Calu3 (cell line): Measurements from ENCODE around the gene CASP1. TPM values are rescaled to one million over a fixed set of nuclear protein-coding genes. Genes with fewer than 3 reads are reported as not detected.

Experiments
- BruUV-seq: library from RNA; stranded (reverse); fragments of 400-500 nt; replicated peaks from 2 replicates; lab custom pipeline; 2021; lab: Mats Ljungman, UMichigan
- CTCF ChIA-PET: fragments of 300-600 bp; sonication (Branson Sonifier 250); formaldehyde crosslinking; loops from one replicate; lab custom pipeline; 2022; ENCODE audit warnings: antibody characterized with exemption; lab: Charles Lee
- DNase-seq: peaks from one replicate; pipeline ENCODE4 v3.0.0; 2022
- H3K27ac Mint-ChIP-seq: one replicate; pipeline ENCODE4 v1.8.0; 2022; ENCODE audit warnings: mixed read lengths; ENCODE audit not compliant: unreplicated experiment
- H3K27me3 Mint-ChIP-seq: one replicate; pipeline ENCODE4 v1.8.0; 2022; ENCODE audit warnings: mixed read lengths; ENCODE audit not compliant: unreplicated experiment
- H3K36me3 Mint-ChIP-seq: one replicate; pipeline ENCODE4 v1.8.0; 2022; ENCODE audit warnings: mild to moderate bottlenecking, moderate library complexity, mixed read lengths; ENCODE audit not compliant: insufficient read depth, unreplicated experiment
- H3K4me1 Mint-ChIP-seq: one replicate; pipeline ENCODE4 v1.8.0; 2022; ENCODE audit warnings: mild to moderate bottlenecking, low read depth, mixed read lengths; ENCODE audit not compliant: unreplicated experiment
- H3K4me3 Mint-ChIP-seq: one replicate; pipeline ENCODE4 v1.8.0; 2022; ENCODE audit warnings: mild to moderate bottlenecking, low read depth, moderate library complexity, mixed read lengths; ENCODE audit not compliant: unreplicated experiment
- H3K9me3 Mint-ChIP-seq: one replicate; pipeline ENCODE4 v1.8.0; 2022; ENCODE audit warnings: low read depth, mixed read lengths; ENCODE audit not compliant: unreplicated experiment
- intact Hi-C: fragments of 100-400 bp; cut with micrococcal nuclease; formaldehyde crosslinking; loops from one replicate; pipeline ENCODE4 v1.10.0; 2022; ENCODE audit not compliant: unreplicated experiment
- total RNA-seq: library from RNA; stranded (reverse); gene quantifications from 2 replicates; pipeline ENCODE4 v1.2.3, GENCODE V29; 2022
- TF ChIP-seq, protein P1 (sequence below): fragments of 200-600 bp; IDR thresholded peaks from one replicate; pipeline ENCODE4 v1.8.0; 2022; ENCODE audit warnings: antibody characterized with exemption; ENCODE audit not compliant: unreplicated experiment

Gene CASP1
- total RNA-seq, 1 experiment from 2014 or later: 10.1 TPM

DNA sequence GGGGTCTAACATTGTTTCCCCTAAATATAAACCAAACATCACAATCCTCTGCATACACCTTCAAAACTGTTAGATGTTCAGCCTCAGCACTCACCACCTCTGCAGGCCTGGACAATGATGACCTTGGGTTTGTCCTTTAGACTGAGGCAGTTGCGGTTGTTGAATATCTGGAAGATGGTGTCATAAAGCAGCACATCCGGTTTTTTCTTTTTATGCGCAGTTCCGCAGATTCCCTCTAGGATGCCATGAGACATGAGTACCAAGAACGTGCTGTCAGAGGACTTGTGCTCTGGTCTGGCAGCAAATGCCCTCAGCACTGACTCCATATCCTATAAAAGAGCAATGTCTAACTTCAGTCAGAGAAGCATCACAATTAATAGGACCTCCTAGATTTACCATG, 34.8 kb downstream of the CASP1 start:
- CTCF ChIA-PET: no interaction called here
- H3K36me3 Mint-ChIP-seq: peaks cover 5% of the 10 kb centered on the region
- intact Hi-C loops: no loop called here

DNA sequence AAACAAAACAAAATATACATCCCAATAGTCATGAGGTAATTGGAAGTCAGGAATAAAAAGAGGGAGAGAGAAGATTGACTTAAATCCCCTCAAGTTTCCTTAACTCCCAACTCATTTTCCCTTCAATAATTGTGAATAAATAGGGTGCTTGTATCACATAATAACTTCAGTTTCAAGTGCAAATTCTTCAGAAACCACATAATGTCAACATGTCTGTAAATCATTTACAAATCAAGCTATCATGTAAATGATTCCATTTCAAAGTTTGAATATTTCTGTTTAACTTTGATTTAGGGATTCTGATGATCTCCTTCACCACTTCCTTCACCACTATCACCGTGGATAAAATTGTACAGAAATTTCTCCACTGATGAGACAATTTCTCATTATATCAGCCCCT, 35.2 kb downstream of the CASP1 start:
- Mint-ChIP-seq H3K9me3 (peaks cover 4% of the 10 kb centered on the region), H3K27ac (no peak overlapping the region), H3K27me3 (no peaks in the 10 kb centered on the region), H3K4me1 (peaks cover 23% of the 10 kb centered on the region), H3K4me3 (no peak overlapping the region), H3K36me3 (peaks cover 5% of the 10 kb centered on the region)
- DNase-seq: no peak
- TF ChIP-seq, protein P1, sequence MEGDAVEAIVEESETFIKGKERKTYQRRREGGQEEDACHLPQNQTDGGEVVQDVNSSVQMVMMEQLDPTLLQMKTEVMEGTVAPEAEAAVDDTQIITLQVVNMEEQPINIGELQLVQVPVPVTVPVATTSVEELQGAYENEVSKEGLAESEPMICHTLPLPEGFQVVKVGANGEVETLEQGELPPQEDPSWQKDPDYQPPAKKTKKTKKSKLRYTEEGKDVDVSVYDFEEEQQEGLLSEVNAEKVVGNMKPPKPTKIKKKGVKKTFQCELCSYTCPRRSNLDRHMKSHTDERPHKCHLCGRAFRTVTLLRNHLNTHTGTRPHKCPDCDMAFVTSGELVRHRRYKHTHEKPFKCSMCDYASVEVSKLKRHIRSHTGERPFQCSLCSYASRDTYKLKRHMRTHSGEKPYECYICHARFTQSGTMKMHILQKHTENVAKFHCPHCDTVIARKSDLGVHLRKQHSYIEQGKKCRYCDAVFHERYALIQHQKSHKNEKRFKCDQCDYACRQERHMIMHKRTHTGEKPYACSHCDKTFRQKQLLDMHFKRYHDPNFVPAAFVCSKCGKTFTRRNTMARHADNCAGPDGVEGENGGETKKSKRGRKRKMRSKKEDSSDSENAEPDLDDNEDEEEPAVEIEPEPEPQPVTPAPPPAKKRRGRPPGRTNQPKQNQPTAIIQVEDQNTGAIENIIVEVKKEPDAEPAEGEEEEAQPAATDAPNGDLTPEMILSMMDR: no peak
- intact Hi-C loops: no loop called here
- BruUV-seq: no TSS peak
- CTCF ChIA-PET: no interaction called here

More for the DNA sequence above, 34.8 kb downstream of the CASP1 start:
- no TSS peak for BruUV-seq
- no peaks in the 10 kb centered on the region for H3K27me3 Mint-ChIP-seq
- H3K4me1 Mint-ChIP-seq: peaks cover 23% of the 10 kb centered on the region
- H3K4me3 Mint-ChIP-seq: no peak overlapping the region
- H3K27ac Mint-ChIP-seq: no peak overlapping the region
- TF ChIP-seq, protein P1: no peak
- DNase-seq: peak; percentile 23
- peaks cover 4% of the 10 kb centered on the region for H3K9me3 Mint-ChIP-seq

DNA sequence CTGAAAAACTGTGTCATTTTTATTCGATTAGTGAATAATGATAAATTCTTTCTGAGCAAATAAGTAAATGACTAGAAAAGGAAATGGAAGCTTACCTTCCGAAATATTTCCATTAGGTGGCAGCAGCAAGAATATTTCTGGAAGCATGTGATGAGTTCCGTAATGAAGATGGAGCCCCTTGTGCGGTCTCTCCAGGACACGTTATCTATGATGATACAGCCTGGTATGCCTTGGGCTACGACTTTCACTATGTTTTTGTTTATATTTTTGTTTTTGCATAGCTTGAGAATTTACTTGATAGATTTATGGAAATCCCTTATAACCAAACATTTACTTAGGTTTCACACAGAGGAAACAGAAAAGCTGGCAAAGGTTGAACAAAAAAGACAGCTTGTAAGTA, 37.7 kb downstream of the CASP1 start:
- H3K36me3 Mint-ChIP-seq: peaks cover 5% of the 10 kb centered on the region
- CTCF ChIA-PET: no interaction called here

DNA sequence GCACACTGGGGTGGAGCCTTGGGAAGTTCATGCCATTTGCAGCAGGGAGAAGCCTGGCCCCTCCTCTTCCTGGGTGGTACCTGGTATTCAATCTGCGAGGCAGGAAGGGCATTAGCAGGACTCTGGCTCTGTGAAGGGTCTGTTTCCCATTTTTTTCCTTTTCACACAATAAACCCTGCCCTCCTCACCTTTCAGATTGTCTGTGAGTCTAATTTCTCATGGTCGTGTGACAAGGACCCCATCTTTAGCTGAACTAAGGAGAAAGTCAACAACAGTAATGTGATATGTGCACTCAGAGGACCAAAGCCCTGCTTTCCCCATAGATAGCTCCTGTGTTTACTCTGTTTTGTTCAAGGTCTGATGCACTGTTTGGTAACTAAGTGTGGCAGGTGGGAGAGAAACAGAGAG, 39.9 kb downstream of the CASP1 start:
- Mint-ChIP-seq H3K36me3 (no peaks in the 10 kb centered on the region), H3K27ac (no peak overlapping the region), H3K27me3 (no peaks in the 10 kb centered on the region), H3K4me3 (no peak overlapping the region), H3K4me1 (peaks cover 10% of the 10 kb centered on the region), H3K9me3 (no peaks in the 10 kb centered on the region)
- CTCF ChIA-PET: no interaction called here
- BruUV-seq: no TSS peak
- no peak for DNase-seq
- intact Hi-C loops: no loop called here
- TF ChIP-seq, protein P1: no peak

More for the DNA sequence above, 37.7 kb downstream of the CASP1 start:
- peaks cover 23% of the 10 kb centered on the region for H3K4me1 Mint-ChIP-seq
- no peak overlapping the region for H3K27ac Mint-ChIP-seq
- no TSS peak for BruUV-seq
- H3K4me3 Mint-ChIP-seq: no peak overlapping the region
- no peaks in the 10 kb centered on the region for H3K27me3 Mint-ChIP-seq
- DNase-seq: no peak
- H3K9me3 Mint-ChIP-seq: peaks cover 4% of the 10 kb centered on the region
- TF ChIP-seq, protein P1: no peak
- intact Hi-C loops: no loop called here
